Activated naive CD8-positive, alpha-beta T cell treated with anti-CD3 and anti-CD28 coated beads, Interleukin-2, amount 50 U/mL, for 24 hours (primary cell): ENCODE measurements around the gene CD24.
"Not testable (repeated sequence)": the region's sequence is repeated elsewhere in the genome, so short reads cannot be mapped to it uniquely, and the experiment has no call there.

Experiments
- ATAC-seq: fragments of 150-1000 bp; cut with Tn5 transposase; one replicate; pipeline ENCODE4 v1.10.0; 2021
- DNase-seq: peaks from one replicate; pipeline ENCODE4 v3.0.0; 2021
- H3K27ac Mint-ChIP-seq: one replicate; pipeline ENCODE4 v1.8.0; 2021; ENCODE audit warnings: mild to moderate bottlenecking, mixed read lengths
- H3K27me3 Mint-ChIP-seq: one replicate; pipeline ENCODE4 v1.8.0; 2021; ENCODE audit warnings: mixed read lengths
- H3K36me3 Mint-ChIP-seq: one replicate; pipeline ENCODE4 v1.8.0; 2021; ENCODE audit warnings: low read depth, mixed read lengths
- H3K4me1 Mint-ChIP-seq: one replicate; pipeline ENCODE4 v1.8.0; 2021; ENCODE audit warnings: mixed read lengths
- H3K4me3 Mint-ChIP-seq: one replicate; pipeline ENCODE4 v1.8.0; 2021; ENCODE audit warnings: mild to moderate bottlenecking, moderate library complexity, mixed read lengths
- H3K9me3 Mint-ChIP-seq: one replicate; pipeline ENCODE4 v1.8.0; 2021; ENCODE audit warnings: mixed read lengths

CD24 gene, protein sequence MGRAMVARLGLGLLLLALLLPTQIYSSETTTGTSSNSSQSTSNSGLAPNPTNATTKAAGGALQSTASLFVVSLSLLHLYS

GRCh38 chr6:106974336-106974998 is at the start of gene CD24:
TSS of gene CD24 (minus strand) at chr6:106974729. CDS start at chr6:106974646, 83 bp downstream.
- peak; percentile 37 for ATAC-seq
- peak; percentile 44 for DNase-seq
- Mint-ChIP-seq H3K27ac (no peak within 1 kb of the TSS), H3K4me3 (peak within 1 kb of the TSS; percentile 70), H3K9me3 (no peaks in the 10 kb centered on the region), H3K36me3 (no peaks in the 10 kb centered on the region), H3K27me3 (peaks cover 62% of the 10 kb centered on the region), H3K4me1 (peaks cover 22% of the 10 kb centered on the region)

DNA sequence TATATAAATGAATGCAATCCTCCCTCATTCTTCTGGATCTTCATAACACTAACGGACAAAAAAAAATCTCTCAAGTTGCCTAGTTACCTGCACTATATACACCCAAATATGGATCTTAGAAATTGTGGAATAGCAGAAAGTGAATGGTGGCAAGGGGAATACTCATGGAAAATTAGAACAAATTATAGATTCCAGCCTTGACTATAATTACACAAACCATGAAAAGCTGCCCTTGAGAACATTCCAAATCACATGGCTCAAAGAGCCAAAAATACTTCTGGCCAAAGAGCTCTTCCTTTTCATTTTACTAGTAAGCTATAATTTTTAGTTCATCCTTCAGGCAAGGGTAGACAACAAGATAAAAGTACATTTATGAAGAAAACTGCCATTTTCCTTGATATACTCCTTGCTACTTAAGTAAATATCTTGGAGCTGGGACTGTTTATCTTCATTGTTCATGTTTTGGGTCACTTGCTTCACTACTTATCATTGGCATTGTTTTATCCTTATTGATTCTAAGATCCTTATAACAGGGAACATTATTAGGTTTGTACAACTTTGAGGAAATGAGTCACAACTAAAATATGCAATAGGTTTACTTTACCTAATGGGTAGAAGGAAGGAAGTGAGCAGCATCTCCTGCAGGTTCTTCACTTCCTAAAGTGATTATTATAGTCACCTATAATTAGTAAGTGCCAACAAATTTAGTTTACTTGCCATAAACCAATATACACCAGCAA is 47.1 kb upstream of the CD24 start:
- ATAC-seq = no peak
- no peak for DNase-seq
- H3K27me3 Mint-ChIP-seq = no peaks in the 10 kb centered on the region
- no peaks in the 10 kb centered on the region for H3K9me3 Mint-ChIP-seq
- H3K4me1 Mint-ChIP-seq = no peaks in the 10 kb centered on the region
- H3K4me3 Mint-ChIP-seq = no peak overlapping the region
- no peak overlapping the region for H3K27ac Mint-ChIP-seq
- H3K36me3 Mint-ChIP-seq = no peaks in the 10 kb centered on the region

DNA sequence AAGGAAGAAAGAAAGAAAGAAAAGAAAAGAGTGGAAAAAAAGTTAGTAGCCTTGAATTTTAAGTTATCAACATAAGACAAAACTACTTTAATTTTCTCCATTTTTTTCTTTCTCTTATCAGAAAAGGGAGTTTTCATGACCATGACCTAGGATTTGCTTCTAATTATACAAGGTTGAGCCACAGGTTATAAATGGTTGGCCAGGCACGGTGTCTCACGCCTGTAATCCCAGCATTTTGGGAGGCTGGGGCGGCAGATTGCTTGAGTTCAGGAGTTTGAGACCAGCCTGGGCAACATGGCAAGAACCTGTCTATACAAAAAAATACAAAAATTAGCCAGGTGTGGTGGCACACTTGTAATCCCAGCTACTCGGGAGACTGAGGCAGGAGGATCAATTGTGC is 45.7 kb upstream of the CD24 start:
- no peaks in the 10 kb centered on the region for H3K36me3 Mint-ChIP-seq
- no peaks in the 10 kb centered on the region for H3K9me3 Mint-ChIP-seq
- peaks cover 1% of the 10 kb centered on the region for H3K27me3 Mint-ChIP-seq
- no peak overlapping the region for H3K4me3 Mint-ChIP-seq
- no peaks in the 10 kb centered on the region for H3K4me1 Mint-ChIP-seq
- no peak for DNase-seq
- ATAC-seq = no peak
- H3K27ac Mint-ChIP-seq = no peak overlapping the region

DNA sequence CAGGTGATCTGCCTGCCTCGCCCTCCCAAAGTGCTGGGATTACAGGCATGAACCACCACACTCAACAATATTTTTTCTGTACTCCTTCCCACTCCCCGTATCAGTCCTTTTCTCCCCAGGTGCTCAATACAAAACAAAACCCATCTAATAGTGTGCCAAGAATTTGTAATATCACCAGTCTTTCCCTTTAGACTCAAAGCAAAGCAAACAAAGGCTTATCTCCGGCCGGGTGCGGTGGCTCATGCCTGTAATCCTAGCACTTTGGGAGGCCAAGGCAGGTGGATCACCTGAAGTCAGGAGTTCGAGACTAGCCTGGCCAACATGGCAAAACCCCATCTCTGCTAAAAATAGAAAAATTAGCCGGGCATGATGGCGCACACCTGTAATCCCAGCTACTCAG is 45.1 kb upstream of the CD24 start:
- not testable (repeated sequence) for H3K4me3 Mint-ChIP-seq, H3K27ac Mint-ChIP-seq, H3K9me3 Mint-ChIP-seq, H3K27me3 Mint-ChIP-seq, H3K4me1 Mint-ChIP-seq, H3K36me3 Mint-ChIP-seq, ATAC-seq, DNase-seq

GRCh38 chr6:107019047-107019446 is 44.5 kb upstream of the CD24 start:
- Mint-ChIP-seq H3K9me3 (no peaks in the 10 kb centered on the region), H3K36me3 (no peaks in the 10 kb centered on the region), H3K4me1 (no peaks in the 10 kb centered on the region), H3K4me3 (no peak overlapping the region), H3K27ac (no peak overlapping the region), H3K27me3 (peaks cover 1% of the 10 kb centered on the region)
- ATAC-seq (no peak), DNase-seq (no peak)

DNA sequence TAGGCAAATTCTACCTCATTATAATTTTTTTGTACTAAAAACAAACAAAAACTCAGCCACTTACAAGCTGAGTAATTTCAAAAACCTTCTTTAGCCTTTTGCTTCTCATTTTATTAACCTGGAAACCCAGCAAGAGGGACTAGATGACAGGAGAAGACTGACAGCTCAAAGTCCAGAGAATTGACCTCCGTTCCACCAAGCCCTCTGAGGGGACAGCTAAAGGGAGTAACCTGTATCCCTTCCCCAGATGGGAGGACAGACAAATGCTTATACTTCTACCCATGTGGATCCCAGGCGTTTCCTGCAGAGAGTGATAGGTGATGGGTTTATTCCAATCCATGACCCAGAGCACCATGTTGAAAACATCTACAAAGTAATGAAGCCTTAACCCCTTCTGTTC is 35.0 kb upstream of the CD24 start:
- H3K36me3 Mint-ChIP-seq = no peaks in the 10 kb centered on the region
- DNase-seq = no peak
- ATAC-seq = no peak
- no peaks in the 10 kb centered on the region for H3K27me3 Mint-ChIP-seq
- H3K4me1 Mint-ChIP-seq = no peaks in the 10 kb centered on the region
- H3K27ac Mint-ChIP-seq = no peak overlapping the region
- no peak overlapping the region for H3K4me3 Mint-ChIP-seq
- H3K9me3 Mint-ChIP-seq = no peaks in the 10 kb centered on the region

DNA sequence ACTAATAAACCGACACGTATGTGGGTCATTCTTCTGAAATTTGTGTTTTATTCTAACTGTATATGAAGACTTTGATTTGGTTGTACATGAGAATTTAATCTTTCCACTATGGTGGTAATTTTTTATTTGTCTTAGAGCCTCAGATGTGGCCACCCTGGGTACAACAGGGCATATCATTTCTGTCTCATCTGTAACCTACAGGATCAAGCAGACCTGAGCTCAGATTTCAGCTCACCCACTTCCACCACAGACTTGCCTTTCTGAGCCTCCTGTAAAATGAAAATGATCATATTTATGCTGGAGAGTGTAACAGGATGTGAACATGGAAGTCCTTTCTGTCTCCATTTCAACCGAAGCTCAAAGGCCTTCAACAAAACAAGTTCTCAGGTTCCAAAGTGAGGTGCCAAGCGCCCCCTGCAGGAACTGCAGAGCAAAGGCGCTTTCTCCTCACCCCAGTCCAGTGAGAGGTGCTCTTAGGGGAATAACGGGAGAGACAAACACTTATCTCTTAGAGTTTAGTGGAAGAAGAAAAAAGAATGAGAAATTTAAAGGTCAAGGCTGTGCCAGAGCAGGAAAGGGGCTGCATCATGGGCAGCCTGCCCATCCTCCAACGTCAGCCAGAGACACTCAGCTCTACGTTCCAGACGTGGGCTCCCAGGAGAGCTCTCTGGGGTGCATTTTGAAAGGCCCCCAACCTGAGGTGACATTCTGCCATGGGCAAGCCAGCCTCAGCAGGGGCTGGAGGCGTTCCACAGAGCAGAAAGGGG is 23.0 kb upstream of the CD24 start:
- H3K4me3 Mint-ChIP-seq = no peak overlapping the region
- DNase-seq = peak; percentile 62
- ATAC-seq = peak; percentile 40
- no peaks in the 10 kb centered on the region for H3K36me3 Mint-ChIP-seq
- H3K9me3 Mint-ChIP-seq = no peaks in the 10 kb centered on the region
- H3K27me3 Mint-ChIP-seq = no peaks in the 10 kb centered on the region
- no peak overlapping the region for H3K27ac Mint-ChIP-seq
- H3K4me1 Mint-ChIP-seq = no peaks in the 10 kb centered on the region

GRCh38 chr6:106995640-106996039 is 21.1 kb upstream of the CD24 start:
- no peak for DNase-seq
- H3K36me3 Mint-ChIP-seq = no peaks in the 10 kb centered on the region
- H3K4me1 Mint-ChIP-seq = no peaks in the 10 kb centered on the region
- H3K27ac Mint-ChIP-seq = no peak overlapping the region
- no peak overlapping the region for H3K4me3 Mint-ChIP-seq
- no peak for ATAC-seq
- H3K27me3 Mint-ChIP-seq = peaks cover 2% of the 10 kb centered on the region
- H3K9me3 Mint-ChIP-seq = no peaks in the 10 kb centered on the region

DNA sequence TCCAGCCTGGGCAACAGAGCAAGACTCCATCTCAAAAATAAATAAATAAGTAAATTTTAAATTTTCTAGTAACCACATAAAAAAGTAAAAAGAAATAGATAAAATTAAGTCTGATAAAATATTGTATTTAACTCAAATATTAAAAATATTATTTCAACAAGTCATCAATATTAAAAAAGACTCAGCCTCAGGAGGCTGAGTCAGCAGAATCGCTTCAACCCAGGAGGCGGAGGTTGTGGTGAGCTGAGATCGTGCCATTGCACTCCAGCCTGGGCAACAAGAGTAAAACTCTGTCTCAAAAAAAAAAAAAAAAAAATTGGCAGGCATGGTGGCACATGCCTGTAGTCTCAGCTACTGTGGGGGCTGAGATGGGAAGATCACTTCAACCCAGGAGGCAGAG is 15.2 kb upstream of the CD24 start:
- H3K27me3 Mint-ChIP-seq, DNase-seq: not testable (repeated sequence)

GRCh38 chr6:106988664-106989063 is 14.1 kb upstream of the CD24 start:
- Mint-ChIP-seq H3K27ac (no peak overlapping the region), H3K4me1 (no peaks in the 10 kb centered on the region), H3K4me3 (no peak overlapping the region), H3K27me3 (peaks cover 8% of the 10 kb centered on the region), H3K9me3 (no peaks in the 10 kb centered on the region), H3K36me3 (no peaks in the 10 kb centered on the region)
- ATAC-seq = no peak
- DNase-seq = no peak

More for the DNA sequence above, 15.2 kb upstream of the CD24 start:
- not testable (repeated sequence) for H3K4me3 Mint-ChIP-seq, H3K9me3 Mint-ChIP-seq, ATAC-seq, H3K27ac Mint-ChIP-seq, H3K4me1 Mint-ChIP-seq, H3K36me3 Mint-ChIP-seq

DNA sequence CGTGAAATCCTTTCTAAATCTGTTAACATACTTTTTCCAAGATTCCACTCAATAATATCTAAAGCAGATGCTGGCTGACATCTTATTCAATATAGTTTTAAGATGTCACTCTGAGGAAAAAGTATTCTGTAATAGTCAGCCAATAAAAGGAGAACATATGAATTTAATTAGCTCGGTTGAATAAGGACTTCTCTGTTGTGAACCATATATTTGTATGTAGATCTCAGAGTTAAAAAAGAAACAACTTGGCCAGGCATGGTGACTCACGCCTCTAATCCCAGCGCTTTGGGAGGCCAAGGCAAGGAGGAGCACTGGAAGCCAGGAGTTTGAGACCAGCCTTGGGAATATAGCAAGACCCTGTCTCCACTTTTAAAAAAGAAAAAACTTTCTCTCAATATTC is 7.4 kb upstream of the CD24 start:
- H3K27ac Mint-ChIP-seq = no peak overlapping the region
- H3K9me3 Mint-ChIP-seq = no peaks in the 10 kb centered on the region
- DNase-seq = no peak
- H3K4me3 Mint-ChIP-seq = no peak overlapping the region
- H3K27me3 Mint-ChIP-seq = peaks cover 29% of the 10 kb centered on the region
- ATAC-seq = no peak
- no peaks in the 10 kb centered on the region for H3K36me3 Mint-ChIP-seq
- H3K4me1 Mint-ChIP-seq = no peaks in the 10 kb centered on the region

- Mint-ChIP-seq H3K9me3 (no peaks in the 10 kb centered on the region), H3K27ac (no peak overlapping the region), H3K27me3 (peaks cover 36% of the 10 kb centered on the region), H3K36me3 (no peaks in the 10 kb centered on the region), H3K4me3 (no peak overlapping the region), H3K4me1 (peaks cover 4% of the 10 kb centered on the region)
- ATAC-seq = no peak
- DNase-seq = no peak
These were observed 6.4 kb upstream of the CD24 start for GRCh38 chr6:106980926-106981325.

DNA sequence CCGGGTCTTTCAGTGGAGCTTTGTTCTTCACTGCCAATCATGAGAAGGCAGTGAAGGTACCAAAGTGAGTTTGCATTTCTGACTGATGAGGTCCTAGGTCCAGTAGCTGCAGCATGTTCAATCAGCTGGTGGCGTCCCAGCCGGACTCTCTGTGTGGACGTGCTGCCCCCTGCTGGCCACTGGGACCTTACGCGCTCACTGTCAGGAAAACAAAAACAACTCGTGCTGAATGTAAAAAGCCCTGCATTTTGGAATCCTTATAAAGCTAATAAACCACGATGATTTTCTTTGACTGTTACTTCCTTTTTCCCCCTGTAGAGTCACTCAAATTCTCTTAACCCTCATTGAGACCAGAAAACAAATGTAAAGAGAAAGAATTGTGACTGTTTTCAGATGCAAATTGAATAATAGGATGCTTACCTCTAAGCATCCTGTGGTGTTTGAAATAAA is 4.9 kb upstream of the CD24 start:
- no peak overlapping the region for H3K4me3 Mint-ChIP-seq
- H3K36me3 Mint-ChIP-seq = no peaks in the 10 kb centered on the region
- DNase-seq (peak; percentile 85), ATAC-seq (peak; percentile 71)
- peaks cover 36% of the 10 kb centered on the region for H3K27me3 Mint-ChIP-seq
- no peaks in the 10 kb centered on the region for H3K9me3 Mint-ChIP-seq
- no peak overlapping the region for H3K27ac Mint-ChIP-seq
- H3K4me1 Mint-ChIP-seq = peaks cover 7% of the 10 kb centered on the region

DNA sequence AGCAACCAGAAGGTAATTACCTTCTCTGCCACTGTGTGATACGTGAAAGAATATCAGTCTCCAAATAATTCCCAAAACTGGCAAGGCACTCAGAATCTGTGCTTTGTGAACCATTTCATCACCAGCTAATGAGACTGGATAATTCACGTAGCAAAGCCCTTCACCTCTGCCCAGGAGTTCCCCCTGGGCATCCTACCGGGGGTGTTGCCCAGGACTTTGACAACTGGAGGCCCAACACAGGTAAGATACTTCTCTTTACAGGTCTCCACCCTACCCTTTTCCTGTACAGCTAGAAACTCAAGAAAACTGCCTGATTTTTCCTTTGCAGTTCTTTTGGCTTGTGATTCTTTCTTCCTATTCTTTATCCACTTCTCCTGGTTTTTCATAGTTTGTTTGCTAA is 2.7 kb upstream of the CD24 start:
- DNase-seq (no peak), ATAC-seq (no peak)
- Mint-ChIP-seq H3K4me3 (no peak overlapping the region), H3K27me3 (peaks cover 55% of the 10 kb centered on the region), H3K4me1 (peaks cover 19% of the 10 kb centered on the region), H3K36me3 (no peaks in the 10 kb centered on the region), H3K27ac (no peak overlapping the region), H3K9me3 (no peaks in the 10 kb centered on the region)

- Mint-ChIP-seq H3K27ac (no peak overlapping the region), H3K4me3 (peak overlapping the region; percentile 56), H3K4me1 (peaks cover 22% of the 10 kb centered on the region), H3K36me3 (no peaks in the 10 kb centered on the region), H3K27me3 (peaks cover 63% of the 10 kb centered on the region), H3K9me3 (no peaks in the 10 kb centered on the region)
- ATAC-seq (no peak), DNase-seq (no peak)
These were observed 1.7 kb upstream of the CD24 start for GRCh38 chr6:106976270-106976669.
